Stimulated activated CD8-positive, alpha-beta memory T cell treated with anti-CD3 and anti-CD28 coated beads, Interleukin-15, amount 100 ng/mL, for 24 hours (primary cell): ENCODE measurements around the gene MAP3K5.

Experiments used
- DNase-seq: peaks from one replicate; pipeline ENCODE4 v3.0.0-alpha.2; 2020; ENCODE audit warnings: low read depth

Gene MAP3K5

GRCh38 chr6:136749359-136749997 is 42.8 kb downstream of the MAP3K5 start:
- no peak for DNase-seq

DNA sequence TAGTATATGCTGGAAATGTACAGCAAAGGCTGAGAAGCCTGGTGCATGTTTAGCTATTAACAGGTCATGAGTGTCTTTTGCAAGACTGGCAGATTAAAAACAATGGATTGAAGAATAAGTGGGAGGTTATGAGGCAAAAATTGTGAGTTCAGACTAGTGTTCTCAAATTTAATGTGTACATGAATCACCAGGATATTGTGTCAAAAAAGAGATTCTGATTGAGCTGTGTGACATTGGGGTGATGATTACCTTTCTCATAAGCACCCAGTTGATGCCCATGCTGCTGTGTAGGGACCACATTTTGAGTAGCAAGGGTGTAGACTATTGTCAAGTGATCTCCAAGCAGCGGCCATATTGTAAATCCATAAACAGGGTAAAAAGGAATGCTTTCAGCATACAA is 44.8 kb downstream of the MAP3K5 start:
- DNase-seq: no peak

- DNase-seq: no peak
These were observed 47.0 kb downstream of the MAP3K5 start for GRCh38 chr6:136745300-136745699.

DNA sequence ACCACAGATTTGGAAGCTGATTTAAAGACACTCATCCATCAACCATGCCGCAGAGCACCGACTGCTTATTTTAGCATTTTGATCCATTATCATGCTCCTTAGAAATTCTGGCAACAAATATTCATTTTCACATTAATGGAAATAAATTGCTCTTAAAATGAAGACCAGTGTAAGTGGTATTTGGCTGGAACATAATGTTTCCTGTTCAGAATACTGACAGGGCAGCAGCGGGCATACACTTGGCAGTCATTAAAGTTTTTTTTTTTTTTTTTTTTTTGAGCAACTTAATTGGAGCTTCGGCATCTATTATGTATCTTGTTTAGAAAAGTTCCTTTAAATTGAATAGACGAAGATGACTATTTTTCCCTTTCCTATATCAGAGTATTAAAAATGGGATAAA is 47.4 kb downstream of the MAP3K5 start:
- DNase-seq: no peak

DNA sequence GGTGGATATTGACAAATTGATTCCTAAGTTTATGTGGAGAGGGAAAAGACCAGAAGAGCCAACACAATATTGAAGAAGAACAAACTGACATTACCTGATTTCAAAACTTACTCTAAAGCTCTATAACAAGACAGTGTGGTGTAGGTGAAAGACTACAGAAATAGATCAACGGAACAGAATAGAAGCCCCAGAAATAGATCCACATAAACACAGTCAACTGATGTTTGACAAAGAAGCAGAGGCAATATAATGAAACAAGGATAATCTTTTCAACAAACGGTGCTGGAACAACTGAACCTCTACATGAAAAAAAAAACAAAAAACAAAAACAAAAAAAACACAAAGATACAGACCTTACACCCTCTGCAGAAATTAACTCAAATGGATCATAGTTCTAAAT is 50.2 kb downstream of the MAP3K5 start:
- DNase-seq: no peak

- DNase-seq: no peak
These were observed 52.0 kb downstream of the MAP3K5 start for GRCh38 chr6:136740050-136740974.

- no peak for DNase-seq
These were observed 52.8 kb downstream of the MAP3K5 start for GRCh38 chr6:136739501-136739900.

DNA sequence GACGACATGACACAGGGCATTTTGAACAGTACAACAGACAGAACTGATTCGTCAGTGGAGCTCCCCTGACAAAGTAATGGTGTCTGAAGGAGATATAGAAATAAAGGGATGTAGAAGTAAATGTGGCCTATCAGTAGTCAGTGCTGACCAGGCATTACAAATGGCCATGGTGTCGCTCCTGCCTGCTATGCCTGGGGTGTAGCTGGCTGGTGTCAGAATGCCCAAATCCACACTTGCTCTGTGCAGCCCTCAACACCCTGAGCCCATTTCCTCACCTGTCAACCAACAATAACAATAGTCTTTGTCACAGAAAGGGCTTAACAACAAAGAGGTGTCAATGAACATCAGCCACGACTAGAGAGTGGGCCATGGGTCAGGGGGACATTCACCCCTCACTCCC is 53.2 kb downstream of the MAP3K5 start:
- no peak for DNase-seq

GRCh38 chr6:136738692-136739057 is 53.6 kb downstream of the MAP3K5 start:
- no peak for DNase-seq

- no peak for DNase-seq
These were observed 54.2 kb downstream of the MAP3K5 start for GRCh38 chr6:136737871-136738691.

- no peak for DNase-seq
These were observed 54.9 kb downstream of the MAP3K5 start for GRCh38 chr6:136737374-136737844.

GRCh38 chr6:136736281-136736960 is 55.9 kb downstream of the MAP3K5 start:
- no peak for DNase-seq

DNA sequence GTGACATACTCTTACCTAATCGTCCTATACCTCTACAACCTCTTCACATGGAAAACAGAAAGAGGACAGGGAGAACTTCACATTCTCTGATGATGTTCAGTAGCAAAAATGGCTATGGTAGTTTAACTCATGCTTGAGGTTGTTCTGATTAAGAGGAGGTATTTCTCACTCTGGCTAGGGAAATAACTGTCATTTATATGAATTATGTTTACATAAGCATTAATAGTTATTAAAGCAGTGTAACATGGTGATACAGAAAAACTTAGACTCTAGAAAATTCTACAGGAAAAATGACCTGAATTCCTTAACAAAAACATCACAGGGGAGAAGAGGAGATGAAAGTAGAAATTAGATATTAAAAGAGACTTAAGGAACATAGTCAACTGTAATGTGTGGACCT is 57.3 kb downstream of the MAP3K5 start:
- no peak for DNase-seq

- DNase-seq: no peak
These were observed 59.4 kb downstream of the MAP3K5 start for GRCh38 chr6:136732889-136733288.

DNA sequence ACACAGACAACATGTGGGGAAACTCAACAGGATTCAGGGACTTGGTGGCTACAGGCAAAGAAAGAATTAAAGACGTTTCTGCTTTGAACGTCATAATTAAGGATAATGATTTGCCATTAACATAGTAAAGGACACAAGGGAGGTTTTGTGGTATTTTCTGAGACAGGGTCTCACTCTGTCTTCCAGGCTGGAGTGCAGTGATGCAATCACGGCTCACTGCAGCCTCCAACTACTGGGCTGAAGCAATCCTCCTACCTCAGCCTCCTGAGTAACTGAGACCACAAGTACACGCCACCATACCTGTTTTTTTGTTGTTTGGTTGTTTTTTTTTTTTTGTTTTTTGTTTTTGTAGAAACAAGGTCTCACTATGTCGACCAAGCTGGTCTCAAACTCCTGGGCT is 62.4 kb downstream of the MAP3K5 start:
- no peak for DNase-seq

GRCh38 chr6:136728976-136729515 is 63.2 kb downstream of the MAP3K5 start:
- DNase-seq: no peak

DNA sequence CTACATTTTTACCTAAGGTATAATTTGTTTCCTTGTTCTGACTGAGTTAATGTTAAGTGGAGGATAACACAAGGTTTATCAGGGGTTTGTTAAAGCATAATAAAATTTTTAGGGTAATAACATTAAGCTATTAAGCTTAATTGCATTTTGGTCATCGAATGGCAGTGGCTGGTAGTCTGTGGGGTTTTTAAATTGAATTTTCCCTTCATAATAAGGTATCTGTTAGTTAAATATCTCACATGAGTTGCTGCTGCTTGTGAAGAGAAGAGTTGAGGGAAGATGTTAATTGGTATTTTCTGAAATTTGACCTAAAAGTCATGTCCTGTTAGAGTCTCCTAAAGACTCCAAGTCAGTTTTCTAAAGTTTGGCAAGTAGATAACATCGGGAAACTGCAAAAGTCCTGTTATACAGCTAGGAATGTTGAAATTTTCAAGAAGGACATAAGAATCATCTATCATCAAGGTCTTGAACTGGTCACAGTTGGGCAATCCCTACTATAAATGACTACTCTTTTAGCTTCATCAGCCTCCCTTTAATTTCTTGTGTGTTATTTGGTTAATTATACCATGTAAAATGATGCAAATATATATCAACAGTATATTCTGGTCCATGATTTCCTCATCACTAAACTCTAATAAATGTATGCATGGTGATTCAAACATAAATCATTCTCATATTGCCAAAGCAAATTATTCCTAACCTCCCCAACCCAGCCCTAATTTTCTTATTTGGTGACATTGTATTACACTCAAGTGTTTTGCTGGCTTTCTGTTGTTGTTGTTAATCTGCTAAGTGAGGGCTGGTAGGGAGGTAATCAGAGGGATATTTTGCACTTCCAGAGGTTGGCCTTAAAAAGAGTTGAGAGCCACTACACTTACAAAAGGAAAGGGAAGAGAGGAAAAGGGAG is 64.0 kb downstream of the MAP3K5 start:
- no peak for DNase-seq

DNA sequence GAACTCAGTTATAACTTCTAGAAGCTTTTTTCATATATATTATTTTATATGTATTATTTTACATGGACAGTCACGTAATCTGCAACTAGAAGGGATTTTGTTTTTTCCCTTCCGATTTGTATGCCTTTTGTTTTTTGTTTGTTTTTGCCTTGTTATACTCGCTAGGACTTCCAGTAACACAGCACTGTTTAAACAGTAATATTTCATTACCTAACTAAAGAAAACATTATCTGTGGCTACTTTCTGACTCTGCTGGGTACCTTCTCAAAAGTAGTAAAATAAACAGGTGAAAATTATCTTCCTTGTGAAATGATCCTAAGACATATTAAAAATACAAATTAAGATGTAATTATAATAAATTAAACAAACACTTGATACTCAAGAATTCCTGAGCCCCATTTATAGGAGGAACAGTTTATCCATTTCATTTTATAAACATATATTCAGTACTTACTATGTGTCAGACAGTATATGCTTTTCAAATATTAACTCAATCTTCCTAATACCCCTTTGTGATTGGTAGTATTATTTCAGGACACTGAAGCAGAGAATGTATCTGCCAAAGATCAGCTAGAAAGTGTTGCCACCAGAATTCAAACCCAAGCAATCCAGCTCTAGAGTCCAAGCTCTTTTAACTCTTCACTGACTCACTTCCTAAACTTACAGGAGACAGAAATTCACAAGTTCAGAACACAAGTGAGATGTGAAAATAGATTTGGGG is 65.3 kb downstream of the MAP3K5 start:
- DNase-seq: no peak

GRCh38 chr6:136725124-136725523 is 67.2 kb downstream of the MAP3K5 start:
- no peak for DNase-seq

DNA sequence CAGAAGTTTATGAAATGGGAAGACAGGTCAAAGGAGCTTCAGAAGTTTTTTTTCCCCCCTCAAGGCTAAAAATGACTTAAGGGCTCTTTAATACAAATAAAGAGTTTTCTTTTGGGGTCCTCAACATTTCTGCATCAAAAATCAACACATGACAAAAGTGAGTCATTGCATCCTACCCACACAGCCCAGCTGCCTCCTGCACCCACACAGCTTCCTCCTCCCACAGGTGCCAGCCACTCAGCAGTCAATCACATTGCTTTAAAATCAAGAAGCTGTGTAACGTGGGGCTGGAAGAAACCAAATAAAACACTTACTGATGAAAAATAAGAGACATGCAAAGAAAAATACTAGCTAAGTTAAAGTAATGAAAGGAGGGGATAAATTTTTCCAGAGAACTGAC is 68.5 kb downstream of the MAP3K5 start:
- DNase-seq: no peak
